Endometrium (tissue), 2 donors: ENCODE results near the gene DIPK1B.
"Not testable (repeated sequence)": the region's sequence is repeated elsewhere in the genome, so short reads cannot be mapped to it uniquely, and the experiment has no call there.

Experiments
- FAIRE-seq: peaks from 2 replicates; lab custom pipeline; 2012; peaks lifted over from hg19 to GRCh38; lab: Jason Lieb, UNC
- donor health status: control.
- donor health status: control.

DIPK1B gene

DNA sequence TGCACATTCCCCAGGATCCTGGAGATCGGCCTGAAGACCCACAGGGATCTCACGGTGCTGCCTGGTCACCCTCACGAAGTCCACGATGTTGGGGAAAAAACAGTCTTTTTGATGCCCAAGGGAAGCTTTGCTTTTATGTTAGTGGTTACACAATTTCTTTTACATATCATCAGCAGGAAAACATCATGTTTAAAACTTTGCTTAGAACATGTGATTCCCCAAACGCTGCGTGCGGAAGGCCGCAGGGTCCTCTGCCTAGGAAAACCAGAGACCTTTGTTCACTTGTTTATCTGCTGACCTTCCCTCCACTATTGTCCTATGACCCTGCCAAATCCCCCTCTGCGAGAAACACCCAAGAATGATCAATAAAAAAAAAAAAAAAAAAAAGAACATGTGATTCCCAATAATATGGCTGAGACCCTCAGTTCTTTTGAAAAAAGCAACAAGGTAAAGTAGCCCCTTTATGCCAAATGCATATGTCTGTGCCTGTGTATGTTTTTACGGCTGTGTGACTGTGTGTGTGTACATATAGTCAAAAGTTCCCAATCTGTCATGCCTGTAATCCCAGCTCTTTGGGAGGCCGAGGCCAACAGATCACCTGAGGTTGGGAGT is 13.6 kb upstream of the DIPK1B start:
- no peak for FAIRE-seq

GRCh38 chr9:136700304-136700703 is 12.1 kb upstream of the DIPK1B start:
- no peak for FAIRE-seq

GRCh38 chr9:136700959-136701667 is 11.3 kb upstream of the DIPK1B start:
- no peak for FAIRE-seq

- no peak for FAIRE-seq
These were observed 10.7 kb upstream of the DIPK1B start for GRCh38 chr9:136701668-136702053.

- FAIRE-seq: no peak
These were observed 9.0 kb upstream of the DIPK1B start for GRCh38 chr9:136703276-136703860.

DNA sequence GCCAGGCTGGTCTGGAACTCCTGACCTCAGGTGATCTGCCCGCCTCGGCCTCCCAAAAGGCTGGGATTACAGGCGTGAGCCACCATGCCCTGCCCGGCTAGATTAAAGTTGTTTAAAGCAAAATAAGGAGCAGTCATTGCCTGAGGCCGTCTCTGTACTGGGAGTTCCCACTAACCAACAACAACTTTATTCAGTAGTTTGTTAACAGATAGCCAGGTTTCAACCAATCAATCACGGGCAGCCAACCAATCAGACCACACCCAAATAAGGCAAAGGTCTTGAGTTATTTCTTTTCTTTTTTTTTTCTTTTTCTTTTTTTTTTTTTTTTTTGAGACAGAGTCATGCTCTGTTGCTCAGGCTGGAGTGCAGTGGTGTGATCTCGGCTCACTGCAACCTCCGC is 7.6 kb upstream of the DIPK1B start:
- FAIRE-seq: not testable (repeated sequence)

- no peak for FAIRE-seq
These were observed 6.8 kb upstream of the DIPK1B start for GRCh38 chr9:136705564-136705963.

GRCh38 chr9:136707011-136707410 is 5.4 kb upstream of the DIPK1B start:
- FAIRE-seq: no peak

DNA sequence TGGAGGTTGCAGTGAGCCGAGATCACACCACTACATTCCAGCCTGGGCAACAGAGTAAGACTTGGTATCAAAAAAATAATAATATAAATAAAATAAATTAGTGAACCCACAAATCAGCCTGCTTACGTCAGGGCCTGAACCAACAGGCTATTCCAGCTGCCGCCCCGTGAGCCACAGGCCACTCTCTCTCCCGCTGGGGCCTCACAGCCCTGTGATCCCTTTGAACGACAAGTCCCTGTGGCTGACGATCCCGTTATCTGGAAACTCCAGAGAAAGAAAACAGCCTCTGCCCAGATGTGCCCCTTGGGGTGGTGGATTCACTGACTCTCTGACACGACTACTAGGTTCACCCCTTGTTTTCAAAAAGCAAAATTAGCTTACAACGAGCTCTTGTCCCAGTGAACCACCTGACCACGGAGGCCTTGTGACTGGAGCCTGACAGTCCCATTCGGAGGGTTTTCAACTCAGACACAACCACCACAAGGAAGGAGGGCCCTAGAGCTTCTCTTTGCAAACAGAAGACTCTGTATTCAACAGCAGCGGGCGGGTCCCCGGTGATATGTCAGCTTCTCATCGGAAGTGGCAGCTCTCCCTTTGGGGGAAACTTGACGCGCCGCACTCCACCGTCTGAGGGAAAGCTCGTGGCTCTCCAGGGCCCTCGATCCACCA is 4.4 kb upstream of the DIPK1B start:
- no peak for FAIRE-seq

DNA sequence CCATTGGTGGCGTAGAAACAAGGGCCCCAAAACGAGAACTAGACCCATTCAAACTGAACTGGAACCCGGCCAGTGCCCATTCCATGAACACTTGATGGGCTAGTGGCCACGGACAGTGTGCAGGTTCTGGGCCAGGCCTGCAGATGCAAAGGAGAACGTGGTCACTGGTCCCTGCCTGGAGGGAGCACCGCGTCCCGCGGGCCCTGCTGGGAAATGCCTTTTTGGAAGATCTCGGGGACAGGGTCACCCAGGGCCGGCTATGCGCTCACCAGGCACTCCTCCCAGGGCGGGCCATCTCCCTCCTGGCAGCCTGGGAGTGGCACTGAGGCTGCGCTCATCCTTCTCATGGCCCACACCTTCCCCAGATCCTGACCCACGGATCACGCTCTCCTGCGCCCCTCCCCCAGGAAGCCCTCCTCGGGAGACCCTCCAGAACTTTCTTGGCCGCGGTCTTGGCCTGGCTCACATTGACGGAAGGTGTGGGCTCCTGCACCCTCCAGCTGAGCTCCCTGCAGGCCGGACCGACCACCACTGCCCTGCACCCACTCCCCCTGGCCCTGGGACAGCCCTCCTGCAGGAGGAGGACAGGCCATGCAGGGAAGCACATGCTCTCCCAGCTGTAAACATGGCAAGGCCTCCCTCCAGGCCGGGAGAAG is 2.8 kb upstream of the DIPK1B start:
- FAIRE-seq: no peak

DNA sequence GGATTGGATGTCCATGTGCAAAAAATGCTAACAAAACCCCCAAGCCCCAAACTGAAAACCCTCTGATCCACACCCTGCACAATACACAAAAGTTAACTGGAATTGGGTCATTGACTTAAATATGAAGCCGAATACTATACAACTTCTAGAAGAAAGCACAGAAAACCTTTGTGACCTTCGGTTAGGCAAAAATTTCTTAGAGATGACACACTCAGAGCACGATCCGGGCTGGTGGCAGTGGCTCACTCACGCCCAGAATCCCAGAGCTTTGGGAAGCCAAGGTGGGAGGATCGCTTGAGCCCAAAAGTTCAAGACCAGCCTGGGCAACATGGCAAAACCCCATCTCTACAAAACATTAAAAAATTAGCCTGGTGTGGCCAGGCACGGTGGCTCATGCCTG is 1.8 kb upstream of the DIPK1B start:
- no peak for FAIRE-seq

DNA sequence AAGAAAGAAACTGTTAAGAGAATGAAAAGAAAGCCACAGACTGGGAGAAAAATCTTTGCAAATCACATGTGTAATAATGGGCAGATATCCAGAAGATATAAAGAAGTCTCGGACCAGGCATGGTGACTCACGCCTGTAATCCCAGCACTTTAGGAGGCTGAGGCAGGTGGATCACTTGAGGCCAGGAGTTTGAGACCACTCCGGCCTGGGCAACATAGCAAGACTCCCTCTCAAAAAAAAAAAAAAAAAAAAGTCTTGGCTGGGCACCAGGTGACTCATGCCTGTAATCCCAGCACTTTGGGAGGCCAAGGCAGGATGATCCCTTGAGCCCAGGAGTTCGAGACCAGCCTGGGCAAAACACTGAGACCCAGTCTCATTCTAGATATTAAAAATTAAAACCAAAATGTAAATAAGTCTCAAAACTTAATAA is 1.1 kb upstream of the DIPK1B start:
- peak; percentile 46 for FAIRE-seq

DNA sequence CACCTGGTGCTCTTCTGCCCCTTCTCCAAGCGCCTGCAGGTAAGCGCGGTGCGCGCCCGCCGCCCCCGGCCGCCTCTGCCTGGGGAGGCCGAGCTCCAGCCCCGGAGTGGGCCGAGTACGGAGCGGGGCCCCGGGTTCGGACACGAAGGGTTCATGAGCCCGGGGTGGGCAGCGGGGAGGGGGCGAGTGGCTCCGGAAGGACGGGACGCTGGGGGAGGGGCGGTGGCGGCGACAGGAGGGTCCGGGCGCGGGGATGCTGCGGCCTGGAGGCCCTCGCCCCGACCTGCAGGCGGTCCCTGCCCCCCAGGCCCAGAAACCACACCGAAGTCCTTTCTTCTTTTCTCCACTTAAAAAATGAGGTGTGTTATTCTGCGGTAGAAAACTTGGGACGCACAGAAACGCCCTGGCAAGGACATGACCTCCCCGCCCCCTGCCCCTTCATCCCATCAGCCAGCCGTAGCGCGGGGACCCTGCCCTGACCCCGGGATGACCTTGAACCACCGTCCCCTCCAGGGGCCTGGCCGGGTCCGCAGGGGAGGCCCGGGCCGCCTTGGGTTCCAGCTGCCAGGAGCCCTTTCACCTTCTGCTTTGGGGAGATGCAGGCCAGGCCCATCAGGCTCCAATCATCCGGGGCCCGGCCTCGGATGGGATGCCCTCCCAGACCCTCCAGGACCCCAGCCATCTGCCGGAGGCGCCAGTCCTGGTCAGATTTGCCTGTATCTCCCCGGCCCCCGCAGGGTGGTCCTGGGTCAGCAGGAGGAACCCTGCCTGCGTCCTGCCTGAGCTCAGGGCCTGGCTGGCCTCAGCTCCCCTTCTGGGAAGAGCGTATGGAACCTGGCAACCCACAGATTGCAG is 545 bp downstream of the DIPK1B start:
- no peak for FAIRE-seq

GRCh38 chr9:136713550-136713949 is 1.2 kb downstream of the DIPK1B start:
- FAIRE-seq: no peak

GRCh38 chr9:136714096-136714892 is 1.9 kb downstream of the DIPK1B start:
- no peak for FAIRE-seq

- no peak for FAIRE-seq
These were observed 2.5 kb downstream of the DIPK1B start for GRCh38 chr9:136714893-136715274.

GRCh38 chr9:136717399-136717798 is 5.0 kb downstream of the DIPK1B start:
- no peak for FAIRE-seq

- FAIRE-seq: no peak
These were observed 6.2 kb downstream of the DIPK1B start for GRCh38 chr9:136718345-136719194.

GRCh38 chr9:136719195-136719880 is 7.0 kb downstream of the DIPK1B start:
- no peak for FAIRE-seq
